CD4-positive, alpha-beta T cell treated with Interleukin-12 subunit alpha and Interleukin-12 subunit beta, for 1 hour (primary cell): Measurements from ENCODE around the gene CTRB1.
"Not testable (repeated sequence)": the region's sequence is repeated elsewhere in the genome, so short reads cannot be mapped to it uniquely, and the experiment has no call there.

Experiments
- DNase-seq: peaks from one replicate; pipeline ENCODE4 v3.0.0-alpha.2; 2020

CTRB1 gene

GRCh38 chr16:75204905-75205304 is 13.9 kb upstream of the CTRB1 start:
- not testable (repeated sequence) for DNase-seq

GRCh38 chr16:75205438-75205837 is 13.3 kb upstream of the CTRB1 start:
- DNase-seq: not testable (repeated sequence)

- not testable (repeated sequence) for DNase-seq
These were observed 12.6 kb upstream of the CTRB1 start for GRCh38 chr16:75205961-75206748.

GRCh38 chr16:75206749-75207451 is 11.9 kb upstream of the CTRB1 start, which contains the start of gene CTRB2:
TSS of gene CTRB2 (minus strand) at chr16:75207161. CDS start at chr16:75207141, 20 bp downstream.
- no peak for DNase-seq

GRCh38 chr16:75207831-75208230 is 11.0 kb upstream of the CTRB1 start:
- no peak for DNase-seq

- no peak for DNase-seq
These were observed 10.5 kb upstream of the CTRB1 start for GRCh38 chr16:75208242-75208825.

GRCh38 chr16:75208861-75209505 is 9.8 kb upstream of the CTRB1 start:
- no peak for DNase-seq

- DNase-seq: not testable (repeated sequence)
These were observed 9.3 kb upstream of the CTRB1 start for GRCh38 chr16:75209514-75209913.

GRCh38 chr16:75209944-75210343 is 8.8 kb upstream of the CTRB1 start:
- DNase-seq: no peak

GRCh38 chr16:75211286-75211685 is 7.5 kb upstream of the CTRB1 start:
- not testable (repeated sequence) for DNase-seq

GRCh38 chr16:75216127-75216526 is 2.7 kb upstream of the CTRB1 start:
- DNase-seq: no peak

GRCh38 chr16:75216576-75216975 is 2.2 kb upstream of the CTRB1 start:
- DNase-seq: no peak

GRCh38 chr16:75217389-75217851 is 1.4 kb upstream of the CTRB1 start:
- DNase-seq: no peak

- DNase-seq: no peak
These were observed 300 bp downstream of the CTRB1 start for GRCh38 chr16:75219088-75219487.

GRCh38 chr16:75219838-75220237 is 1.1 kb downstream of the CTRB1 start:
- DNase-seq: peak; percentile 16

- DNase-seq: no peak
These were observed 3.5 kb downstream of the CTRB1 start for GRCh38 chr16:75222271-75222783.

GRCh38 chr16:75223129-75223528 is 4.3 kb downstream of the CTRB1 start:
- not testable (repeated sequence) for DNase-seq

- DNase-seq: no peak
These were observed 5.7 kb downstream of the CTRB1 start for GRCh38 chr16:75224306-75225082.

GRCh38 chr16:75225092-75225491 is 6.3 kb downstream of the CTRB1 start:
- no peak for DNase-seq

GRCh38 chr16:75225678-75226515 is 7.1 kb downstream of the CTRB1 start:
- DNase-seq: no peak
